Measurements from ENCODE around the gene NKX1-1. TPM values are rescaled to one million over a fixed set of nuclear protein-coding genes. Genes with fewer than 3 reads are reported as not detected.

NKX1-1 gene
- total RNA-seq, 1 experiment from 2014 or later = not detected

- H3K36me3 Mint-ChIP-seq = peaks cover 10% of the 10 kb centered on the region; the same call in 1 of the 2 replicates
- CTCF ChIA-PET = interaction anchor here (0.5 to 2.2 kb wide), 6 partner anchors 11 to 268 kb away, joined by 3 to 9 read pairs (median 4); no protein-coding TSS in a partner anchor
- peak; percentile 48 for ATAC-seq
These were observed 29.2 kb downstream of the NKX1-1 start for GRCh38 chr4:1376841-1377605.

GRCh38 chr4:1376391-1376840 lies 29.8 kb downstream of the NKX1-1 start:
- Mint-ChIP-seq H3K27ac (no peak overlapping the region), H3K27me3 (ENCODE audit: low read depth) (no peaks in the 10 kb centered on the region; the same call in 1 of the 2 replicates), H3K4me1 (no peaks in the 10 kb centered on the region), H3K36me3 (peaks cover 12% of the 10 kb centered on the region; the same call in 1 of the 2 replicates), H3K9me3 (no peaks in the 10 kb centered on the region), H3K4me3 (no peak overlapping the region)
- no peak for ATAC-seq
- TF ChIP-seq TP53 (CRISPR knock-in tag; IDR thresholded peaks at IDR 0.05) = no peak
- no peak for TF ChIP-seq NR2C2 (CRISPR knock-in tag; IDR thresholded peaks at IDR 0.05)
- TF ChIP-seq CDX4 (CRISPR knock-in tag; IDR thresholded peaks at IDR 0.05; ENCODE audit: borderline replicate concordance) = no peak
- TF ChIP-seq MAX (CRISPR knock-in tag; IDR thresholded peaks at IDR 0.05) = no peak
- no peak for TF ChIP-seq NR1H2 (CRISPR knock-in tag; IDR thresholded peaks at IDR 0.05)
- no peak for TF ChIP-seq TEAD1 (CRISPR knock-in tag; IDR thresholded peaks at IDR 0.05)
- TF ChIP-seq ESRRA (CRISPR knock-in tag; IDR thresholded peaks at IDR 0.05; ENCODE audit: borderline replicate concordance) = no peak
- TF ChIP-seq ZNF121 (CRISPR knock-in tag; IDR thresholded peaks at IDR 0.05) = no peak
- no peak for TF ChIP-seq ELF4 (CRISPR knock-in tag; IDR thresholded peaks at IDR 0.05; ENCODE audit: low read depth)
- TF ChIP-seq RELA (CRISPR knock-in tag; IDR thresholded peaks at IDR 0.05; ENCODE audit: borderline replicate concordance) = no peak
- no peak for TF ChIP-seq CTCF (IDR thresholded peaks at IDR 0.05)
- no peak for TF ChIP-seq NR3C1 (CRISPR knock-in tag; conservative IDR thresholded peaks at IDR 0.05; ENCODE audit: low read depth)
- TF ChIP-seq SOX15 (CRISPR knock-in tag; IDR thresholded peaks at IDR 0.05) = no peak
- TF ChIP-seq ZNF423 (CRISPR knock-in tag; IDR thresholded peaks at IDR 0.05) = no peak
- TF ChIP-seq E2F5 (CRISPR knock-in tag; IDR thresholded peaks at IDR 0.05) = no peak
- TF ChIP-seq ZSCAN18 (CRISPR knock-in tag; IDR thresholded peaks at IDR 0.05) = no peak
- no peak for TF ChIP-seq ARID4B (CRISPR knock-in tag; IDR thresholded peaks at IDR 0.05; ENCODE audit: borderline replicate concordance)
- TF ChIP-seq JUN (CRISPR knock-in tag; IDR thresholded peaks at IDR 0.05) = no peak
- CTCF ChIA-PET = interaction anchor here (1.1 to 1.7 kb wide), 3 partner anchors 20 to 25 kb away, joined by 3 to 9 read pairs (median 5); no protein-coding TSS in a partner anchor
- POLR2A ChIA-PET = no interaction called here
- DNase-seq (ENCODE audit: low spot score) = peak; percentile 5

More at GRCh38 chr4:1376841-1377605, 29.2 kb downstream of the NKX1-1 start:
- Mint-ChIP-seq H3K9me3 (no peaks in the 10 kb centered on the region), H3K4me3 (no peak overlapping the region), H3K27me3 (ENCODE audit: low read depth) (no peaks in the 10 kb centered on the region; the same call in 1 of the 2 replicates), H3K27ac (no peak overlapping the region), H3K4me1 (no peaks in the 10 kb centered on the region)
- TF ChIP-seq GTF2I (CRISPR knock-in tag; conservative IDR thresholded peaks at IDR 0.05) (0 out of 2 replicates have a peak, but pooled peaks have one; percentile 14), ZNF396 (CRISPR knock-in tag; IDR thresholded peaks at IDR 0.05; ENCODE audit: borderline replicate concordance) (no peak), USF1 (CRISPR knock-in tag; IDR thresholded peaks at IDR 0.05) (no peak)
- DNase-seq (ENCODE audit: low spot score) = peak; percentile 27
- POLR2A ChIA-PET = no interaction called here
